CD4-positive, alpha-beta T cell treated with Interleukin-2 at 100 ng/mL for 4 hours (primary cell): ENCODE measurements around the gene OR4S1.
"Not testable (repeated sequence)": the region's sequence is repeated elsewhere in the genome, so short reads cannot be mapped to it uniquely, and the experiment has no call there.

Experiments
- DNase-seq: peaks from one replicate; pipeline ENCODE4 v3.0.0-alpha.2; 2020; ENCODE audit warnings: low spot score

The OR4S1 gene

GRCh38 chr11:48305923-48306322, at the start of gene OR4S1:
Gene OR4S1 (plus strand): TSS chr11:48306223. CDS start chr11:48306223, 0 bp downstream.
- DNase-seq = no peak

DNA sequence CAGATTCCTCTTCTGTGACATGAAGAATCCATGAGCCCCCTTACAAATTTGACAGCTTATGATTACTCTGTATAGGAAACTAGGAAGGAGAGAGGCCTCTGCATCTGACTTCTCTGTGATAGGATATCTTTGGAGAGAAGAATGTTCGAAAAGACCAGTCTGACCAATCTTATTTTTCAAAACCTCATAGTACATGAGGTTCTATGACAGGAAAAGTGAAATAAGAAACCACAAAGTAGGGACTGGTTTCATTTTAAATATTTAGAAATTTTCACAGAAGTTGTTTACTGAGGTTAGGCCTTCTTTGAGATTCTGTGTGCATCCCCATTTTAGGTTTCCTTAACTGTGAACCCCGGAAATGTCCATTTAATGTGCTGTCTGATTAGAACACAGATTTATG, 44.4 kb upstream of the OR4S1 start:
- DNase-seq = no peak

DNA sequence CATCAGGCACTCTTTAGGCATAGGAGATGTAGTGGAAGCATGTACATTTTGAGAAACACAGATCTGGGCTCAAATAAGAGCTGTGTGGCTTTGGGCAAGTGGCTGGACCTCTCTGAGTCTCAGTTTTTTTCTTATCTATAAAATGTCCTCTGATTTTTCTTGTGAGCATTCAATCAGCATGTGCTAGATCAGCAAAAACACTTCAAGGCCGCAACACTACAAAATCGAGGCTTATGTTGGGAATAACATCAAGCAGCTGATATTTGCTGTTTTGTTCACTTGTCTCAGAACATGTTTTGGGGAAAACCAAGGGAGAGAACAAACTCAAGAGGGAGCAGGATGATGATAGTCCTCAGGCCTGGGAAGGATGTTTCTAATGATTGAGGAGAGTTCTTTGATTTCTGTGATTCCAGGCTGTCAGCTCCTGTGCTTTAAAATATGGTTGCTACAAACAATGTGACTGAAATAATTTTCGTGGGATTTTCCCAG, 42.6 kb upstream of the OR4S1 start, which contains the start of gene OR4X1:
Gene OR4X1 (plus strand): TSS at position 439 of the 489 bp plus-strand sequence. CDS start 0 bp downstream, at position 439.
- no peak for DNase-seq

DNA sequence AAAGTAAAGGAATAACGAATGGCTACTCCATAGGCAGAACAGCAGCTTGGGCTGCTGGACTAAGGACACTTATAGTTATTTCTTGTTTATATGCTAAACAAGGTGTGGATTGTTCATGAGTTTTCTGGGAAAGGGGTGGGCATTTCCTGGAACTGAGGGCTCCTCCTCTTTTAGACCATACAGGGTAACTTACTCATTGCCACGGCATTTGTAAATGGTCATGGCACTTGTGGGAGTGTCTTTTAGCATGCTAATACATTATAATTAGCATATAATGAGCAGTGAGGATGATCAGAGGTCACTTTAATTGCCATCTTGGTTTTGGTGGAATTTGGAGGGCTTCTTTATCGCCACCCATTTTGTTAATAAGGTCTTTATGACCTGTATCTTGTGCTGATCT, 35.4 kb upstream of the OR4S1 start:
- DNase-seq = no peak

- no peak for DNase-seq
These were observed 33.4 kb upstream of the OR4S1 start for GRCh38 chr11:48272606-48273005.

- DNase-seq = peak; percentile 72
These were observed 1.9 kb downstream of the OR4S1 start for GRCh38 chr11:48307760-48308386.

DNA sequence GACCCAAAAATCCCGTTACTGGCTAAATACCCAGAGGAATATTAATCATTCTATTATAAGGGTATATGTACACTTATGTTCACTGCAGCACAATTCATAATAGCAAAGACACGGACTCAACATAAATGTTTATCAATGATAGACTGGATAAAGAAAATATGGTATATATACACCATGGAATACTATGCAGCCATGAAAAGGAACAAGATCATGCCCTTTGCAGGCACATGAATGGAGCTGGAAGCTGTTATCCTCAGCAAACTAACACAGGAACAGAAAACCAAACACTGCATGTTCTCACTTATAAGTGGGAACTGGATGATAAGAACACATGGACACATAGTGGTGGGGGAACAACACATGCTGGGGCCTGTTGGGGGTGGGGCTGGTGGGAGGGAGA, 7.6 kb downstream of the OR4S1 start:
- not testable (repeated sequence) for DNase-seq

GRCh38 chr11:48319813-48320212, 13.8 kb downstream of the OR4S1 start:
- not testable (repeated sequence) for DNase-seq

DNA sequence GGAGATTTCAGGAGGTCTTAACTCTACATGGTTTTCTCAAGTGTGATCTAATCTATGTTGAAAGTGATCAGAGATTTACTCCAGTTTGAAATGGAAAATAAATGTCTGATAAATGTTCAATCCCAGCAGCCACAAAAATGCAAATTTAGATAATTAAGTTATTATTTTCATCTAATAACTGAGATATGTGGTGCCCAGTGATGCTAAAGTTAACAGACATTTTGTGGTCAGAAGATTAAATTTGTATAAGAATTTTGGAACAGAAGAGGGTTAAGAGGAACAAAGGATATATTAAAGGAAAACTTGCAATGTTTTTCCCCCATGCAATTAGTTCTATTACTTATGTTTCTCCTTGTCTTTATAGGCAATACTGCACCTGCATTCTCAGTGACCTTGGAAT, 18.6 kb downstream of the OR4S1 start, which contains the start of gene OR4C3:
Gene OR4C3 (plus strand): TSS at position 301 of the 400 bp plus-strand sequence. CDS start 102 bp downstream, outside the sequence.
- not testable (repeated sequence) for DNase-seq

DNA sequence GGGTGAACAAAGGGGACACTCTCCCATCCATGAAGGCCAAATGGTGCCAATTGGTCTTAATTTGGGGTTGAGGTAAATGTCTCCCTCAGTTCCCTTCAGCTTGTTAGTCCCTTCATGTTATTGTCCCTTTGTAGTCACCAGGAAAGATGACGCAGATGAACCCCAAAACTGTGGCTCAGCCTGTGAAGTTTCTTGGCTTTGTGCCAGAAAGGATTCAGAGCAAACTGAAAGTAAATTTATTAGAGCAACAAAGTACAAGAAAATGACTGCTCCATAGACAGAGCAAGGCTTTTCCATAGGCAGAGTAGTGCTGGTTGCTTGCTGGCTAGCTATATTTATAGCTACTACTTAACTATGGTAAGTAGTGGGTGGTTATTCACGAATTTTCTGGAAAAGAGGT, 35.4 kb downstream of the OR4S1 start:
- peak; percentile 37 for DNase-seq

- DNase-seq = not testable (repeated sequence)
These were observed 36.5 kb downstream of the OR4S1 start for GRCh38 chr11:48342505-48342904.

DNA sequence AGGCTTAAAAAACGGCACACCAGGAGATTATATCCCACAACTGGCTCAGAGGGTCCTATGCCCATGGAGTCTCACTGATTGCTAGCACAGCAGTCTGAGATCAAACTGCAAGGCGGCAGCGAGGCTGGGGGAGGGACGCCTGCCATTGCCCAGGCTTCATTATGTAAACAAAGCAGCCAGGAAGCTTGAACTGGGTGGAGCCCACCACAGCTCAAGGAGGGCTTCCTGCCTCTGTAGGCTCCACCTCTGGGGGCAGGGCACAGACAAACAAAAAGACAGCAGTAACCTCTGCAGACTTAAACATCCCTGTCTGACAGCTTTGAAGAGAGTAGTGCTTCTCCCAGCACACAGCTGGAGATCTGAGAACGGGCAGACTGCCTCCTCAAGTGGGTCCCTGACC, 40.3 kb downstream of the OR4S1 start:
- DNase-seq = not testable (repeated sequence)

- no peak for DNase-seq
These were observed 48.0 kb downstream of the OR4S1 start for GRCh38 chr11:48354013-48354412.

- no peak for DNase-seq
These were observed 48.7 kb downstream of the OR4S1 start for GRCh38 chr11:48354677-48355076.
